Measurements from ENCODE around the gene VPS13C.
"Not testable (repeated sequence)": the region's sequence is repeated elsewhere in the genome, so short reads cannot be mapped to it uniquely, and the experiment has no call there.

VPS13C gene

DNA sequence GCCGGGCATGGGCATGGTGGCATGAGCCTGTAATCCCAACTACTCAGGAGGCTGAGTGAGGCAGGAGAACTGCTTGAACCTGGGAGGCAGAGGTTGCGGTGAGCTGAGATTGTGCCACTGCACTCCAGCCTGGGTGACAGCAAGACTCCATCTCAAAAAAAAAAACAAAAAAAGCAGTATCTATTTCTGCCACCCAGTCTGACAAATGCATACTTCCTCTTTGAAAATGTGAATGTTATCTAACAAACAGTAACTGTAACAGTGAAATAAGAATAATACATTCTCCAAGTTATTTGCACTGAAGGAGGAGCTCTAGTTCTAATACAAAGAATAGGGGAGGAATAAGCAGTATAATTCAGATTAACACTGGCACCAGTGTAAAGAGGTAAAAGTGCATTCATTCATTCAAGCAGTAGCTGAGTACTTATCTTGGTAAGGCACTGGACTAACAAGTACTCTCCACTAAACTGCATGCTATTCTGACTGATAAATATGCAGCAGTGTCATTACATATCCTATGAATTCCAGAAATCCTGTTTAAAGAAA, 12.9 kb downstream of the VPS13C start:
- no peak for DNase-seq

DNA sequence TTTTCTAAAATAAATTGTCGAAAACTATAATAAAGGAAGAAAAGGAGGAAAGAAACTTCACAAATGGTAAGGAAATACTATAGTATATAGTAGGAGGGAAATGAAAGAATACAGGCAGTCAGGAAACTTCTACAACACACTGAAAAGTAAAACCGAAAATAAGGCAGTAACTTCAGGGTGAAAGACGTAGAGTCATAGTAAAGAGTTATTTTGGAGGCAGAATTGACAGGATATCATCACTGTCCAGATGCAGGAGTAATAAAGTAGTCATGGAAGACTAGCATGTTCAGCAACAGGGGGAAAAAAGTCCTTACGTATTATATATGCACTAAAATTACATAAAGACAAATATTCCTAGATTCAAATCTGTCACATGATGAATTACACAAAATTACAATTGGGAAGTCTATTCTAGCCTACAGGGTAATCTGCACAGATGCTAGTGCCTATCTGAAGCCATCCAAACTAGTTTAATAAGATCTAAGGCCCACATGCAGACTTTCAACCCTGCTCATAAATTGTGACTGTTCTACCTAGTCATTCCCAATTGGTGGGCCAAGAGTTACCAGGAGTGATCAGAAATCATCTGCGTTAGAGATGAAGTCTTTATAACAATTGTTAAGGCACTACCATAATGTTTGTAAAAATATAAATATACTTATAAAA, 14.0 kb downstream of the VPS13C start:
- no peak for DNase-seq

DNA sequence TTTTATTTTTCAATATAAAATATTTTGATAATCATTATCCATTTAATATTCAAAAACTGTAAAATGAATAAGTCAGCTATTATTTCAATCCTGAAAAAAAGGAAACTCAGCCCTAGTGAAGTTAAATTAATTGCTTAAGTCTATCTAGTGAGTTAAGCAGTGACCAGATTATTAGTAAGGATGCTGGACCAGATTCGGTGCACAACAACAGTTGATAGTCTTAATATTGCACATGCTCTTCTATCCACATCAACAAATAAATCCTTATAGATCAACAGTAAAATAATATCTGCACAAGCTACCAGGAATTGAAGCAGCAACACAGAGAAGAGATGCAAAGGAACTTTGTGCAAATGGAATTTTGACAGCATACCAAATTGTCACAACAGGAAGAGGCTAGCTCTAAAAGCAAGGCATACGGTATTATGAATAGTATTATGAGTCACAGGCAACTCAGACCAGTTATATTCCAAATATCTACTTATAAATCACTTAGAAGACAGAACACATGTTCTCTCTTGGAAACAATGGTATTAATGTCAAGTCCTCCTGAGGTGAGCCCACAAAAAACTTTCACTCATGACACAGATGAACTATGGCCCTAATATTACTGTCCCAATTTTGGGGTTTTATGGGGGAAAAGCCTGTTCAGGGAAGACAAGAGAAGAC, 24.9 kb downstream of the VPS13C start:
- DNase-seq: no peak

GRCh38 chr15:62027916-62028315, 32.3 kb downstream of the VPS13C start:
- DNase-seq: no peak

- no peak for DNase-seq
Measured at GRCh38 chr15:62027263-62027565, 33.0 kb downstream of the VPS13C start.

DNA sequence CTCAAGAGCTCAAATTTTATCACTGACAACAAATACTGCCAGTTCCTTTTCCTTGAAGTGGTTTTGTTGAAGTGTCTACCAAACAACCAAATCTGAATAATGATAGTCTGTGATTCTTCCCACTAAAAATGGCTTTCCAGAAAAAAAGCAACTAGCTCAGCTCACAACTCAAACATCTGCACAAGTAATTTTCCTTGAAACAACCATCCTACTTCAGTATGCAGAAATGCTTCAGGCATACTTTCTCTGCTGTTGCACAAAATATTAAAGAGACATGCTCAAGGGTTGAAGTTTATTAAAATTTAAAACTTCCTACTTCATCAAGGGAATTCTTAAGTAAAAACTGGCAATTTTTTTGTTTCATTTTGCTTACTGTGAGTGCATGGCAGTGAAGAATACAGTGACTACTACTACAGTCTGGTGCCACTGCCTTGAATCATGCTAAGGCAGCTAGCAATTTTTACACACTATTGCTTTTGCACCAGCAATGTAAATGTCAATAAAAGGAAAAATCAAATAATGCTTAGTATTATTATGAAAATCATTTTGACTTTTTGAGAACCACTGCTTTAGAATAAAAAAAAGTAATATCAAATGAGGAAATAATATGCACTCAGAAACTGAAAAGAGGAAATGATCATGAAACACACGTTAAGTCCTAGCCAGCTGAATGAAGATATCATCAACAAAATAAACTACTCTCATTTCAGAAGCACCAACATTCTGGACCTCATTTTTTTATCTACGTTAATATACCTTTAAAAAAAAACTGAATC, 33.6 kb downstream of the VPS13C start:
- no peak for DNase-seq

DNA sequence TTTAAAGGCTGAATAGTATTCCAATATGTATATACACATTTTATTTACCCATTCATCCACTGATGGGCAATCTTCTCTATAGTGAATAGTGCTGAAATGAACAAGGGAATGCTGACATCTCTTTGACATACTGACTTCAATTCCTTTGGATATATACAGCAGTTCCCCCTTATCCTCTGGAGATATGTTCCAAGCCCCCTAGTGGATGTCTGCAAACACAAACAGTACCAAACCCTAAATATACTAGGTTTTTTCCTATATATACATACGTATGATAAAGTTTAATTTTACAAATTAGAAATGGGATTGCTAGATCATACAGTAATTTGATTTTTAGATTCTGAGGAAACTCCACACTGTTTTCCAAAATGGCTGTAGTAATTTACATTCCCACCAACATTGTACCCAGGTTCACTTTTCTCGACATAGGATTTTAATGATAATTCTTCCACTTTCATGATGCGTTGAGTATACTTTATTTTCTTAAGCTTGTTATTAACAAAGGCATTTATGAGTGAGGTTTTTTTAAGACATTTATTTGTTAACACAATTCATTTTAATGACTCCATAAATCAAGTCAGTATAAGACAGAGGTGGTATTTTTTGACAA, 38.2 kb downstream of the VPS13C start:
- DNase-seq: no peak

- DNase-seq: no peak
Measured at GRCh38 chr15:62020576-62021160, 39.6 kb downstream of the VPS13C start.

DNA sequence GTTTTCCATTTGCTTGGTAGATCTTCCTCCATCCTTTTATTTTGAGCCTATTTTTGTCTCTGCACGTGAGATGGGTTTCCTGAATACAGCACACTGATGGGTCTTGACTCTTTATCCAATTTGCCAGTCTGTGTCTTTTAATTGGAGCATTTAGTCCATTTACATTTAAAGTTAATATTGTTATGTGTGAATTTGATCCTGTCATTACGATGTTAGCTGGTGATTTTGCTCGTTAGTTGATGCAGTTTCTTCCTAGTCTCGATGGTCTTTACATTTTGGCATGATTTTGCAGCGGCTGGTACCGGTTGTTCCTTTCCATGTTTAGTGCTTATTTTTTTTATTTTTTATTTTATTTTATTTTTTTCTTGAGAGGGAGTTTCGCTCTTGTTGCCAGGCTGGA, 54.9 kb downstream of the VPS13C start:
- not testable (repeated sequence) for DNase-seq

DNA sequence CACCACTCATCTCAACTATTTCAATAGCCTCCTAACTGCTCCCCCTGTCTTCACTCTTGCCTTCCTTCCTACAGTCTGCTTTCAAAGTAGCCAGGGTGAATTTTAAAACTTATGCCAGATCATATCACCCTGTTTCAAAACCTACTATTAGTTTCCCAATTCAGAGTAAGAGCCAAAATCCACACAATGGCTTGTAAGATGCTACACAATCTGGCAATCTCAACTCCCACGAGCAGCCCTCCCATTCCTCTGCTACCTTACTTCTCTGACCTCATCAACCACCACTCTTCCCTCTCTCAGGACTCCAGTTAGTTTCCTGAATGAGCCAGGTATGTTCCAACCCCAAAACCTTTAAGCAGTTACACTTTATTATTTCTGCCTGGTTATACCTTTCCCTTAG, 62.5 kb downstream of the VPS13C start:
- no peak for DNase-seq

DNA sequence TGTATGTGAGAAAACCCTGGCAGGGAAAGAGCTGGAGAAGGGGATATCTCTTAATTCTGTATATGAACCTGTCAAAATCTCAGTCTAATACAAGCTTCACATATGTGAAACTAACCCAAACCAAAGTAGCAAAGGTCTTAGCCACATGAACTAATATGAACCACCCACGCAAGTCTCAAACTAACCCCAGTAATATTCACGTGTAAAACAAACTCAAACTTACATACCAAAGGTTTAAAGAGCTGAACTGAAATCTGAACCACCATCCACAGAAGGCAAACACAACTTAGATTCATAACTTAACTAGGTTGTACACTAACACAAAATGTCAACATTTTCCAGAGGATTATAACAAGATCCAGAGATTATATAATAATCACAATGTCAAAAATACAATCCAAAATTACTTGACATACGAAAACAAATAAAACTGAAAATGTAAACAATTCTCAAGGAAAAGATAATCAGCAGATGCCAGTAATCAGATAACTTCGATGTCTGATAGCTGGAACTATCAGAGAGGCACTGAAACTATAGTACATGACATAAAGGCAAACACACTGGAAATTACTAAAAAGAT, 64.1 kb downstream of the VPS13C start:
- DNase-seq: no peak

DNA sequence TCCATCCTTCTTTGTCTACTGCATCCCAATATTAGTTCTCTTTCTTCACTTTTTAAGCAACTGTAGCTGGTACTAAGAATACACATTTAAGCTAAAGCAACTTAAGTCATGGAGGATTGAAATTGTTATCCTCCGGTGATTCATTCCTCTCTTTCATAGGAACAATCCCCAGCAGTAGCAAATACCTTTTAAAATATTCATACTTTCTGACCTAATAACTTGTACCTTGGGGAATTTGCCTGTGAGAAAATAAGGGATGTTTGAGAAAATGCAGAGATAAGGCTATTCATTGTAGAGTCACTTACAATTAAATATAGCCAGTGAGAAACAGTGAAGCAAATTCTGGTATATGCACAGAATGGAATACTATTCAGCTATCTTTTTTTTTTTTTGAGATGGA, 66.0 kb downstream of the VPS13C start:
- no peak for DNase-seq

GRCh38 chr15:61992518-61992917, 67.7 kb downstream of the VPS13C start:
- no peak for DNase-seq

- no peak for DNase-seq
Measured at GRCh38 chr15:61989667-61990066, 70.6 kb downstream of the VPS13C start.

DNA sequence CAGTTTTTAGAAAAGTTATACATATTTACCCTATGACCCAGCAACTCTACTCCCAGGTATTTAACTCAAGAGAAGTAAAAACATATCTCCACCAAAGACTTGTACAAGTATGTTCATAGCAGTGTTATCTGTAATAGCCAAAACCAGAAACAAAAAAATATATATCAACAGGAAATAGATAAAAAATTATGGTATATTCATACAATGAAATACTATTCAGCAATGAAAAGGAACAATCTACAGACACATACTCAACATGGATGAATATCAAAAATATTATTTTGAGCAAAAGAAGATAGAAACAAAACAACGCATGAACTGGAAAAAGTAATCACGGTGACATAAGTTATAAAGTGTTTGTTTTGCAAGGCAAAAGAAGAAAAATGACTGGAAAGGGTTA, 72.4 kb downstream of the VPS13C start:
- DNase-seq: no peak

GRCh38 chr15:61983081-61983480, 77.2 kb downstream of the VPS13C start:
- DNase-seq: no peak

DNA sequence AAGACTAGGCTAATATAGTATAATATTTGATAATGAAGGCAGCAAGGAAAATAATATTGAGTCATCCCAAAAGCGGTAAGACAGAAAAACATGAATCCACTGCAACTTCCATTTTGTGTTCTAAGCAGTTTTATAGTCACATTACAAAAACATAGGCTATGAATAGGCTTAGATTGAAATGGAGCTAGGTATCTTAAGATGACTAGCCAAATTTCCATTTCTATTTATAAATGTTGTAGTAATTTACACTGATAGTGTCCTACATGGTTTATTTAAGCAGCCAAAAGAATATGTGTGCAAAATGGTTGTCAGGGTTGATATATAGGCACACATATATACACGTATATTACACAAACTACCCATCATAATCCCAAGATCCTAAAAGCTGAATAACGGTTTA, 82.0 kb downstream of the VPS13C start:
- DNase-seq: no peak

DNA sequence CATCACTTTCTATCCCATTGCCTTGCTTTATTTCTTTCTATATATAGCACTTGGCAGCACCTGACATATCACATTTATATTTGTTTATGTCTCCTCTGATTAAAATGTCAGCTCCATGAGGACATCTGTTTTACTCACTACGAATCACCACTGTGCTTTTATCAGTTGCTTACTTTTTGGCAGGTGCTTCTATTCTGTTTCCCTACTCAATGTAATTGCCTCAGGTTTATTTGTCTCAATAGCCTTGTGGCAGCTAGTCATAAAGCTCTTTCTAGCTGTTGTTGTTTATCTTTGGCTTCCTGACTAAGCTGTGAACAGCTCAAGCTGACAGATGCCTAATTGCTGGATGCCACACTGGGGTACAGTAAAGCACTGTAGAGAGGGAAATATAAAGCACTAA, 85.5 kb downstream of the VPS13C start:
- no peak for DNase-seq

- DNase-seq: no peak
Measured at GRCh38 chr15:61974118-61974517, 86.1 kb downstream of the VPS13C start.

- DNase-seq: no peak
Measured at GRCh38 chr15:61951949-61952348, 108.3 kb downstream of the VPS13C start.

DNA sequence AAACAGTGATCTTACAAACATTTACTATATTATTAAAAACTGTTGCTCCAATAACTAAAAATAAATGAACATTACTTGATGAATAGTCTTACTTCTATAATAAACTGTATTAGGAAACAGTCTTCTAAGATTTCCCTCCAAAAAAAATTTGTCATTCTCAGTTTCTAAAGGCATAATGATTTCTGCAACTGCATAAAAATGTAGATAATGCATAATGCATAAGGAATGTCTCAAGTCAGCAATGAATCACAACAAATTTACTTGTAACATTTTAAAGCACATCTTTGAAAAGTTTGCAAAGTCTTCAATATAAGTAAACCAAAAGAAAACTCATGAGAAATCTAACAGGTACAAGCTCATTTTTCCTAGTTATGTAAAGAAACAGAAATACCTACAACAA, 113.5 kb downstream of the VPS13C start:
- DNase-seq: no peak

GRCh38 chr15:61943992-61944391, 116.3 kb downstream of the VPS13C start:
- no peak for DNase-seq

GRCh38 chr15:61938249-61938648, 122.0 kb downstream of the VPS13C start:
- no peak for DNase-seq

All from stimulated activated CD4-positive, alpha-beta T cell treated with anti-CD3 and anti-CD28 coated beads, Interleukin-2, amount 100 ng/mL, for 24 hours (primary cell).